Lung (tissue), 12 donors: ENCODE measurements around the gene CDK5R2. TPM values are rescaled to one million over a fixed set of nuclear protein-coding genes. Genes with fewer than 3 reads are reported as not detected.

Experiments
- ATAC-seq: fragments of 200-7000 bp; cut with Tn5 transposase; one replicate; pipeline ENCODE4 v1.9.1; 2020; ENCODE audit warnings: moderate number of reproducible peaks; ENCODE audit not compliant: insufficient read depth, low FRiP score
- DNase-seq, 3 donors: peaks; one replicate each; pipeline ENCODE4 v3.0.0-alpha.2; 2013 to 2017
- H3K27ac ChIP-seq, 2 donors: one replicate each; pipeline ENCODE4 v1.5.1; 2013; ENCODE audit warnings: mild to moderate bottlenecking in 2 of 2, moderate library complexity in 2 of 2, control low read depth in 1 of 2, inconsistent platforms in 1 of 2, low read depth in 1 of 2, low read length in 1 of 2
- H3K27me3 ChIP-seq, 3 donors: one replicate each; pipeline ENCODE4 v1.5.1; 2013; ENCODE audit warnings: low read length in 2 of 3; ENCODE audit not compliant: control insufficient read depth in 3 of 3, insufficient read depth in 3 of 3
- H3K36me3 ChIP-seq, 4 donors: one replicate each; pipeline ENCODE4 v1.5.1; 2013; ENCODE audit warnings: low read length in 4 of 4, mild to moderate bottlenecking in 1 of 4, moderate library complexity in 1 of 4; ENCODE audit not compliant: control insufficient read depth in 4 of 4, insufficient read depth in 4 of 4
- H3K4me1 ChIP-seq, 5 donors: one replicate each; pipeline ENCODE4 v1.5.1; 2013; ENCODE audit warnings: low read length in 5 of 5, mild to moderate bottlenecking in 2 of 5, moderate library complexity in 1 of 5; ENCODE audit not compliant: control insufficient read depth in 5 of 5, insufficient read depth in 5 of 5
- H3K4me3 ChIP-seq: one replicate; pipeline ENCODE4 v1.5.1; 2013; ENCODE audit warnings: mild to moderate bottlenecking, control low read depth, moderate library complexity
- H3K9ac ChIP-seq, 2 donors: one replicate each; pipeline ENCODE4 v1.5.1; 2013; ENCODE audit warnings: low read length in 2 of 2, control low read depth in 1 of 2; ENCODE audit not compliant: insufficient read depth in 1 of 2
- H3K9me3 ChIP-seq, 4 donors: one replicate each; pipeline ENCODE4 v1.5.1; 2013; ENCODE audit warnings: low read length in 3 of 4, mild to moderate bottlenecking in 1 of 4, moderate library complexity in 1 of 4; ENCODE audit not compliant: control insufficient read depth in 4 of 4, insufficient read depth in 3 of 4
- CTCF ChIP-seq: IDR thresholded peaks from 2 replicates; pipeline ENCODE4 v1.5.1; 2012; ENCODE audit warnings: mild to moderate bottlenecking; ENCODE audit errors: control extremely low read depth, extremely low read depth
- WGBS, 2 donors: extraction: QIAGEN DNeasy Blood & Tissue Kit; methylation state at CpG; one replicate each; pipeline ENCODE4 v1.1.7; 2013; 5-methylcytosine and 5-hydroxymethylcytosine counted together
- polyA plus RNA-seq, 2 donors: library from polyadenylated mRNA; stranded (reverse); fragments of 200-250 nt; gene quantifications; one replicate each; pipeline ENCODE4 v1.2.1, GENCODE V29; 2013
- total RNA-seq, 2 donors: library from RNA; depleted of rRNA in 1 of 2; stranded (reverse); fragments of >200 nt in 1 of 2; gene quantifications; one replicate each; pipeline ENCODE4 v1.2.1, GENCODE V29; 2014 to 2021
- donor health status: control.
- donor health status: control.
- donor health status: Bipolar disorder and iron deficiency.
- donor health status: healthy.
- donor health status: DM: yes; HTN: yes; CAD: no.

The CDK5R2 gene
- total and polyA plus RNA-seq, 4 donors: 0.03 to 0.17 (median 0.08) TPM; not detected in 1

GRCh38 chr2:218960309-218961165 lies 1.1 kb downstream of the CDK5R2 start:
- no peak for ATAC-seq

GRCh38 chr2:218961229-218961628 lies 1.8 kb downstream of the CDK5R2 start:
- Histone ChIP-seq H3K4me1 (peaks cover 0 to 14% (median 3%) of the 10 kb centered on the region in 5 donors), H3K9ac (no peak overlapping the region), H3K36me3 (no peaks in the 10 kb centered on the region), H3K9me3 (peaks cover 0 to 8% (median 0%) of the 10 kb centered on the region in 4 donors), H3K27me3 (peaks cover 43 to 63% (median 48%) of the 10 kb centered on the region in 3 donors), H3K4me3 (no peak overlapping the region), H3K27ac (no peak overlapping the region)
- DNase-seq (no peak), ATAC-seq (no peak)
- TF ChIP-seq CTCF: no peak
- 10 to 12% methylated on average over 4 of the region's 4 CpGs for WGBS, 2 donors

More at GRCh38 chr2:218960309-218961165, 1.1 kb downstream of the CDK5R2 start:
- H3K27me3 ChIP-seq: peaks cover 43 to 66% (median 48%) of the 10 kb centered on the region in 3 donors
- DNase-seq: no peak
- no peaks in the 10 kb centered on the region for H3K36me3 ChIP-seq
- peaks cover 0 to 14% (median 3%) of the 10 kb centered on the region in 5 donors for H3K4me1 ChIP-seq
- 4 to 6% methylated on average over 81 to 87 of the region's 87 CpGs for WGBS, 2 donors
- H3K9ac ChIP-seq: no peak overlapping the region
- no peak overlapping the region for H3K4me3 ChIP-seq
- no peak for TF ChIP-seq CTCF
- H3K27ac ChIP-seq: no peak overlapping the region
- H3K9me3 ChIP-seq: peaks cover 0 to 8% (median 0%) of the 10 kb centered on the region in 4 donors

- Histone ChIP-seq H3K4me3 (no peak overlapping the region), H3K27me3 (peaks cover 43 to 62% (median 50%) of the 10 kb centered on the region in 3 donors), H3K27ac (no peak overlapping the region), H3K36me3 (no peaks in the 10 kb centered on the region), H3K9ac (no peak overlapping the region), H3K4me1 (peaks cover 0 to 14% (median 3%) of the 10 kb centered on the region in 5 donors), H3K9me3 (peaks cover 0 to 8% (median 0%) of the 10 kb centered on the region in 4 donors)
- WGBS, 2 donors: 14 to 15% methylated on average over 34 of the region's 34 CpGs
- no peak for TF ChIP-seq CTCF
- no peak for DNase-seq
- no peak for ATAC-seq
These were observed 2.4 kb downstream of the CDK5R2 start for GRCh38 chr2:218961651-218962570.
